GM12865 (cell line): ENCODE results near the gene PRDM2.

Source experiments
- DNase-seq: peaks from one replicate; pipeline ENCODE4 v3.0.0; 2010; ENCODE audit warnings: low read depth
- H3K4me3 ChIP-seq: 2 replicates; pipeline ENCODE4 v1.5.1; 2011; ENCODE audit warnings: mild to moderate bottlenecking, low read depth, low read length, control low read depth
- CTCF ChIP-seq: IDR thresholded peaks from 2 replicates; pipeline ENCODE4 v1.5.1; 2011; ENCODE audit warnings: low read length, control low read depth, low read depth, inconsistent platforms; ENCODE audit not compliant: insufficient read depth; ENCODE audit errors: missing control alignments

Gene PRDM2

GRCh38 chr1:13802782-13803545 is 103.0 kb downstream of the PRDM2 start:
- DNase-seq: no peak
- no peak overlapping the region for H3K4me3 ChIP-seq
- TF ChIP-seq CTCF: no peak

- no peak for TF ChIP-seq CTCF
- H3K4me3 ChIP-seq: no peak overlapping the region
- no peak for DNase-seq
Measured at GRCh38 chr1:13803546-13804239, 103.7 kb downstream of the PRDM2 start.

- TF ChIP-seq CTCF: no peak
- no peak for DNase-seq
- H3K4me3 ChIP-seq: no peak overlapping the region
Measured at GRCh38 chr1:13804240-13804633, 104.2 kb downstream of the PRDM2 start.

- no peak overlapping the region for H3K4me3 ChIP-seq
- TF ChIP-seq CTCF: no peak
- DNase-seq: no peak
Measured at GRCh38 chr1:13805431-13805830, 105.4 kb downstream of the PRDM2 start.

GRCh38 chr1:13806108-13806507 is 106.1 kb downstream of the PRDM2 start:
- no peak overlapping the region for H3K4me3 ChIP-seq
- TF ChIP-seq CTCF: no peak
- DNase-seq: no peak

- TF ChIP-seq CTCF: peak; percentile 56
- peak; percentile 65 for DNase-seq
- H3K4me3 ChIP-seq: no peak overlapping the region
Measured at GRCh38 chr1:13807209-13807608, 107.2 kb downstream of the PRDM2 start.
